Keratinocyte (primary cell): ENCODE results near the gene PRRC2C. TPM values are rescaled to one million over a fixed set of nuclear protein-coding genes. Genes with fewer than 3 reads are reported as not detected.

Source experiments
- DNase-seq: peaks from one replicate; pipeline ENCODE4 v3.0.0-alpha.2; 2011; ENCODE audit warnings: low read depth, missing footprints, low spot score
- FAIRE-seq: peaks from 2 replicates; lab custom pipeline; 2011; peaks lifted over from hg19 to GRCh38; lab: Jason Lieb, UNC
- H2AFZ ChIP-seq: 2 replicates; pipeline ENCODE4 v1.6.0; 2012; ENCODE audit warnings: low read length, control low read depth, inconsistent platforms; ENCODE audit not compliant: control insufficient read depth
- H3K27ac ChIP-seq: 2 replicates; pipeline ENCODE4 v1.5.1; 2011; ENCODE audit warnings: low read length; ENCODE audit not compliant: control insufficient read depth, insufficient read depth
- H3K27me3 ChIP-seq: 3 replicates; pipeline ENCODE4 v1.6.0; 2011; ENCODE audit warnings: low read length; ENCODE audit not compliant: control insufficient read depth, insufficient read depth; ENCODE audit errors: extremely low read depth
- H3K36me3 ChIP-seq, 2 experiments: 2 replicates in 1 of 2; 3 replicates in 1 of 2; pipeline ENCODE4 v1.5.1; 2011; ENCODE audit warnings: low read length in 2 of 2, mild to moderate bottlenecking in 1 of 2; ENCODE audit not compliant: control insufficient read depth in 2 of 2, insufficient read depth in 2 of 2; ENCODE audit errors: extremely low read depth in 1 of 2
- H3K4me1 ChIP-seq: 3 replicates; pipeline ENCODE4 v1.5.1; 2011; ENCODE audit warnings: low read length; ENCODE audit not compliant: control insufficient read depth, insufficient read depth; ENCODE audit errors: extremely low read depth
- H3K4me2 ChIP-seq: 3 replicates; pipeline ENCODE4 v1.6.0; 2011; ENCODE audit warnings: low read depth, low read length; ENCODE audit not compliant: control insufficient read depth, insufficient read depth; ENCODE audit errors: extremely low read depth
- H3K4me3 ChIP-seq, 3 experiments: fragments of 200-600 bp in 1 of 3; sonication (generic) in 1 of 3; 2 replicates in 2 of 3; 3 replicates in 1 of 3; pipeline ENCODE4 v1.5.1; 2011 to 2016; ENCODE audit warnings: low read length in 3 of 3, mild to moderate bottlenecking in 3 of 3, control low read depth in 2 of 3, inconsistent platforms in 1 of 3, low read depth in 1 of 3, mixed read lengths in 1 of 3, mixed run types in 1 of 3, moderate library complexity in 1 of 3; ENCODE audit not compliant: control insufficient read depth in 2 of 3, insufficient read depth in 2 of 3; ENCODE audit errors: extremely low read depth in 1 of 3
- H3K79me2 ChIP-seq: 2 replicates; pipeline ENCODE4 v1.6.0; 2012; ENCODE audit warnings: low read length; ENCODE audit not compliant: control insufficient read depth, insufficient read depth
- H3K9ac ChIP-seq: 3 replicates; pipeline ENCODE4 v1.6.0; 2011; ENCODE audit warnings: low read length; ENCODE audit not compliant: control insufficient read depth, insufficient read depth; ENCODE audit errors: extremely low read depth
- H3K9me1 ChIP-seq: 3 replicates; pipeline ENCODE4 v1.6.0; 2011; ENCODE audit warnings: low read length; ENCODE audit not compliant: control insufficient read depth, insufficient read depth; ENCODE audit errors: extremely low read depth
- H3K9me3 ChIP-seq: 2 replicates; pipeline ENCODE4 v1.5.1; 2012; ENCODE audit warnings: low read depth, low read length; ENCODE audit not compliant: control insufficient read depth
- H4K20me1 ChIP-seq: 3 replicates; pipeline ENCODE4 v1.6.0; 2011; ENCODE audit warnings: low read length; ENCODE audit not compliant: control insufficient read depth, insufficient read depth; ENCODE audit errors: extremely low read depth
- EZH2 ChIP-seq: IDR thresholded peaks from one replicate; pipeline ENCODE4 v1.6.1; 2012; ENCODE audit warnings: inconsistent platforms, mild to moderate bottlenecking, low read length, moderate library complexity
- dilution Hi-C: fragments of 300-500 bp; cut with MboI; formaldehyde crosslinking; loops from one replicate; pipeline ENCODE4 v1.7.0; 2020; ENCODE audit warnings: low sequenced_read_pairs; ENCODE audit not compliant: extremely low pct_ligation_motif_present
- polyA plus RNA-seq, 5 experiments: library from polyadenylated mRNA; depleted of rRNA in 3 of 5; stranded (reverse) in 3 of 5; stranded (forward) in 1 of 5; unstranded in 1 of 5; fragments of >200 nt; gene quantifications; 1 replicate in 1 of 5; 2 replicates in 3 of 5; 3 replicates in 1 of 5; pipeline versions ENCODE4 v1.2.1 to v1.2.3, GENCODE V29; 2011 to 2012; ENCODE audit warnings: missing spikeins in 2 of 5, low read depth in 1 of 5, low replicate concordance in 1 of 5
- TF ChIP-seq, protein P1 (sequence below), 3 experiments: IDR thresholded peaks in 1 of 3; conservative IDR thresholded peaks in 1 of 3; optimal IDR thresholded peaks in 1 of 3; 2 replicates in 2 of 3; 3 replicates in 1 of 3; pipeline versions ENCODE3 to v1.5.1; 2011; ENCODE audit warnings: low read length in 3 of 3, mild to moderate bottlenecking in 3 of 3, moderate library complexity in 2 of 3, control low read depth in 1 of 3, inconsistent platforms in 1 of 3; ENCODE audit not compliant: insufficient read depth in 2 of 3; ENCODE audit errors: extremely low read depth in 1 of 3

PRRC2C gene
- polyA plus RNA-seq, 1 donor (not counting 4 experiments of a cell fraction or from before 2014, with no cell fraction given): 88.6 TPM

DNA sequence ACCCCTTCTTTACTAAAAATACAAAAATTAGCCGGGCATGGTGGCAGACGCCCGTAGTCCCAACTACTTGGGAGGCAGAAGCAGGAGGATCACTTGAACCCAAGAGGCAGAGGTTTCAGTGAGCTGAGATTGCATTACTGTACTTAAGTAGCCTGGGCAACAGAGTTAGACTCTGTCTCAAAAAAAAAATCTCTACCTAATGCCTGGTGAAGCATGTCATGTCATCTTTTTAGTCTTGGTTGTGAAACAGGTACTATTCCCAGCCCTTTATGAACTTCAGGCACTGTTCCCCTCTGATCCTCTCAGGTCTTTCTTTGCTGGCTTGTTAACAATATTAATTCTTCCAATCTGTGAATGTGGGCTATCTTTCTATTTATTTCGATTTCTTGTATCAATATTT lies 22.1 kb downstream of the PRRC2C start:
- Histone ChIP-seq H3K4me1 (no peaks in the 10 kb centered on the region), H3K27me3 (no peaks in the 10 kb centered on the region), H3K36me3 (no peaks in the 10 kb centered on the region), H3K4me3 (no peak overlapping the region), H3K9me1 (no peaks in the 10 kb centered on the region), H3K4me2 (no peak overlapping the region), H4K20me1 (peaks cover 51% of the 10 kb centered on the region), H3K9ac (no peak overlapping the region), H3K9me3 (no peaks in the 10 kb centered on the region), H3K27ac (no peak overlapping the region), H3K79me2 (peaks cover 100% of the 10 kb centered on the region), H2AFZ (no peak overlapping the region)
- TF ChIP-seq, protein P1, sequence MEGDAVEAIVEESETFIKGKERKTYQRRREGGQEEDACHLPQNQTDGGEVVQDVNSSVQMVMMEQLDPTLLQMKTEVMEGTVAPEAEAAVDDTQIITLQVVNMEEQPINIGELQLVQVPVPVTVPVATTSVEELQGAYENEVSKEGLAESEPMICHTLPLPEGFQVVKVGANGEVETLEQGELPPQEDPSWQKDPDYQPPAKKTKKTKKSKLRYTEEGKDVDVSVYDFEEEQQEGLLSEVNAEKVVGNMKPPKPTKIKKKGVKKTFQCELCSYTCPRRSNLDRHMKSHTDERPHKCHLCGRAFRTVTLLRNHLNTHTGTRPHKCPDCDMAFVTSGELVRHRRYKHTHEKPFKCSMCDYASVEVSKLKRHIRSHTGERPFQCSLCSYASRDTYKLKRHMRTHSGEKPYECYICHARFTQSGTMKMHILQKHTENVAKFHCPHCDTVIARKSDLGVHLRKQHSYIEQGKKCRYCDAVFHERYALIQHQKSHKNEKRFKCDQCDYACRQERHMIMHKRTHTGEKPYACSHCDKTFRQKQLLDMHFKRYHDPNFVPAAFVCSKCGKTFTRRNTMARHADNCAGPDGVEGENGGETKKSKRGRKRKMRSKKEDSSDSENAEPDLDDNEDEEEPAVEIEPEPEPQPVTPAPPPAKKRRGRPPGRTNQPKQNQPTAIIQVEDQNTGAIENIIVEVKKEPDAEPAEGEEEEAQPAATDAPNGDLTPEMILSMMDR (optimal IDR thresholded peaks at IDR 0.05 in 1 of 3, IDR thresholded peaks at IDR 0.05 in 1 of 3, conservative IDR thresholded peaks at IDR 0.05 in 1 of 3; ENCODE audit: extremely low read depth in 1 of 3, insufficient read depth in 2 of 3, low read length in 3 of 3): no peak
- no peak for TF ChIP-seq EZH2
- dilution Hi-C loops: no loop called here
- no peak for FAIRE-seq
- DNase-seq: no peak

DNA sequence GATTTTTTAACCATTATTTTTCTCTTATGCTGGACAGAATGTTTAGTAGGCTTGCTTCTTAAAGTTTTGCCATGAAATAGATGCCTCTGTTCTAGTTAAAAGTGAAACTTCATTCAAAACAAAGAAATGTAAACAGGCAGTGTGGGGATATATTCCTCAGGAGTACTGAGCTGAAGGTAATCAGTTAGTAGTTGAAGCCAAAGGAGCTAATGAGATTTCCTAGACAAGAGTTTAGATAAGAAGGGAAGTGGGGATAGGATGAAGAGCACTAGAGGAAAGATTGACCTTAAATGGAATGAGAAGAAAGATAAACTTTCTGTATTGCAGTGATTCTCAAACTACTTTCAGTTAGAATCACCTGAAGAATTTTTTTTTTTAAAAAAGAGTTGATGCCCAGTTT lies 23.9 kb downstream of the PRRC2C start:
- no peak for TF ChIP-seq EZH2
- TF ChIP-seq, protein P1 (optimal IDR thresholded peaks at IDR 0.05 in 1 of 3, IDR thresholded peaks at IDR 0.05 in 1 of 3, conservative IDR thresholded peaks at IDR 0.05 in 1 of 3; ENCODE audit: extremely low read depth in 1 of 3, insufficient read depth in 2 of 3, low read length in 3 of 3): no peak
- dilution Hi-C loops: no loop called here
- Histone ChIP-seq H3K4me2 (no peak overlapping the region), H3K79me2 (peaks cover 100% of the 10 kb centered on the region), H3K9me3 (no peaks in the 10 kb centered on the region), H2AFZ (no peak overlapping the region), H3K4me3 (no peak overlapping the region), H3K27me3 (no peaks in the 10 kb centered on the region), H3K9ac (no peak overlapping the region), H3K36me3 (peaks cover 0 to 2% of the 10 kb centered on the region in 2 experiments), H4K20me1 (peaks cover 42% of the 10 kb centered on the region), H3K27ac (no peak overlapping the region), H3K4me1 (no peaks in the 10 kb centered on the region), H3K9me1 (no peaks in the 10 kb centered on the region)
- DNase-seq (no peak), FAIRE-seq (no peak)
